ENCODE data around the gene RIN3.

- TF ChIP-seq CTCF (conservative IDR thresholded peaks at IDR 0.05; ENCODE audit: low read depth, low read length) (no peak), EZH2 (IDR thresholded peaks at IDR 0.05; ENCODE audit: borderline replicate concordance, low read depth, low read length, poor library complexity, severe bottlenecking) (no peak)
Measured at GRCh38 chr14:92719421-92719820, 205.8 kb downstream of the RIN3 start.
